ENCODE measurements around the gene RNF34. TPM values are rescaled to one million over a fixed set of nuclear protein-coding genes. Genes with fewer than 3 reads are reported as not detected.
A peak's percentile ranks its signal among the peaks of the same experiment; 100 is the strongest.

The RNF34 gene
- total RNA-seq, 1 experiment from 2014 or later: 40.9 TPM

GRCh38 chr12:121390856-121391255, 9.1 kb upstream of the RNF34 start:
- no TSS peak for BruUV-seq (replicated peaks)
- H3K27me3 Mint-ChIP-seq (ENCODE audit: insufficient read depth, unreplicated experiment): no peaks in the 10 kb centered on the region
- no peak overlapping the region for H3K4me3 Mint-ChIP-seq (ENCODE audit: unreplicated experiment)
- TF ChIP-seq CTCF (IDR thresholded peaks at IDR 0.05; ENCODE audit: unreplicated experiment): no peak
- intact Hi-C loops (cut with micrococcal nuclease): no loop called here
- peak; percentile 17 for DNase-seq (ENCODE audit: unreplicated experiment)
- ChIA-PET POLR2A (interaction anchor here (0.6 to 1.2 kb wide), 2 partner anchors 9 to 205 kb away, joined by 5 to 8 read pairs; partner anchors contain the start of gene RNF34), CTCF (interaction anchor here (0.7 kb wide), 1 partner anchor 228 kb away, joined by 3 read pairs; no protein-coding TSS in a partner anchor)
- H3K36me3 Mint-ChIP-seq (ENCODE audit: insufficient read depth, unreplicated experiment): no peaks in the 10 kb centered on the region
- peaks cover 13% of the 10 kb centered on the region for H3K4me1 Mint-ChIP-seq (ENCODE audit: insufficient read depth, unreplicated experiment)
- no peaks in the 10 kb centered on the region for H3K9me3 Mint-ChIP-seq (ENCODE audit: unreplicated experiment)
- H3K27ac Mint-ChIP-seq (ENCODE audit: low read depth, unreplicated experiment): no peak overlapping the region

GRCh38 chr12:121391619-121392324, 8.1 kb upstream of the RNF34 start:
- Mint-ChIP-seq H3K27me3 (ENCODE audit: insufficient read depth, unreplicated experiment) (no peaks in the 10 kb centered on the region), H3K27ac (ENCODE audit: low read depth, unreplicated experiment) (no peak overlapping the region), H3K4me3 (ENCODE audit: unreplicated experiment) (no peak overlapping the region), H3K9me3 (ENCODE audit: unreplicated experiment) (no peaks in the 10 kb centered on the region), H3K36me3 (ENCODE audit: insufficient read depth, unreplicated experiment) (no peaks in the 10 kb centered on the region), H3K4me1 (ENCODE audit: insufficient read depth, unreplicated experiment) (peaks cover 13% of the 10 kb centered on the region)
- CTCF ChIA-PET: interaction anchor here (0.6 to 0.7 kb wide), 3 partner anchors 11 to 227 kb away, joined by 3 to 4 read pairs (median 4); no protein-coding TSS in a partner anchor
- DNase-seq (ENCODE audit: unreplicated experiment): no peak
- no TSS peak for BruUV-seq (replicated peaks)
- POLR2A ChIA-PET: interaction anchor here (0.6 to 1.2 kb wide), 2 partner anchors 8 to 206 kb away, joined by 5 to 8 read pairs; partner anchors contain the start of gene RNF34
- TF ChIP-seq CTCF (IDR thresholded peaks at IDR 0.05; ENCODE audit: unreplicated experiment): no peak
- intact Hi-C loops (cut with micrococcal nuclease): no loop called here

- TF ChIP-seq CTCF (IDR thresholded peaks at IDR 0.05; ENCODE audit: unreplicated experiment): no peak
- BruUV-seq (replicated peaks): no TSS peak
- ChIA-PET POLR2A (no interaction called here), CTCF (interaction anchor here (0.6 kb wide), 1 partner anchor 10 kb away, joined by 3 read pairs; no protein-coding TSS in a partner anchor)
- H3K27me3 Mint-ChIP-seq (ENCODE audit: insufficient read depth, unreplicated experiment): no peaks in the 10 kb centered on the region
- H3K4me3 Mint-ChIP-seq (ENCODE audit: unreplicated experiment): no peak overlapping the region
- DNase-seq (ENCODE audit: unreplicated experiment): no peak
- H3K36me3 Mint-ChIP-seq (ENCODE audit: insufficient read depth, unreplicated experiment): no peaks in the 10 kb centered on the region
- H3K9me3 Mint-ChIP-seq (ENCODE audit: unreplicated experiment): no peaks in the 10 kb centered on the region
- intact Hi-C loops (cut with micrococcal nuclease): no loop called here
- H3K4me1 Mint-ChIP-seq (ENCODE audit: insufficient read depth, unreplicated experiment): peaks cover 13% of the 10 kb centered on the region
- H3K27ac Mint-ChIP-seq (ENCODE audit: low read depth, unreplicated experiment): no peak overlapping the region
Measured at GRCh38 chr12:121392325-121392716, 7.6 kb upstream of the RNF34 start.

GRCh38 chr12:121397521-121397920, 2.4 kb upstream of the RNF34 start:
- H3K9me3 Mint-ChIP-seq (ENCODE audit: unreplicated experiment): no peaks in the 10 kb centered on the region
- H3K4me3 Mint-ChIP-seq (ENCODE audit: unreplicated experiment): no peak overlapping the region
- H3K36me3 Mint-ChIP-seq (ENCODE audit: insufficient read depth, unreplicated experiment): no peaks in the 10 kb centered on the region
- ChIA-PET POLR2A (no interaction called here), CTCF (no interaction called here)
- H3K4me1 Mint-ChIP-seq (ENCODE audit: insufficient read depth, unreplicated experiment): peaks cover 12% of the 10 kb centered on the region
- no TSS peak for BruUV-seq (replicated peaks)
- no peak overlapping the region for H3K27ac Mint-ChIP-seq (ENCODE audit: low read depth, unreplicated experiment)
- H3K27me3 Mint-ChIP-seq (ENCODE audit: insufficient read depth, unreplicated experiment): no peaks in the 10 kb centered on the region
- DNase-seq (ENCODE audit: unreplicated experiment): no peak
- intact Hi-C loops (cut with micrococcal nuclease): no loop called here
- TF ChIP-seq CTCF (IDR thresholded peaks at IDR 0.05; ENCODE audit: unreplicated experiment): no peak
